Stomach smooth muscle (tissue), 2 donors: Measurements from ENCODE around the gene CDCA7L.
A peak's percentile ranks its signal among the peaks of the same experiment; 100 is the strongest.
"Not testable (repeated sequence)": the region's sequence is repeated elsewhere in the genome, so short reads cannot be mapped to it uniquely, and the experiment has no call there.

ENCODE experiments used
- H3K27ac ChIP-seq: one replicate; pipeline ENCODE4 v1.7.0; 2013; ENCODE audit warnings: mild to moderate bottlenecking, low read length, inconsistent platforms
- H3K27me3 ChIP-seq, 2 donors: one replicate each; pipeline ENCODE4 v1.7.0; 2013; ENCODE audit warnings: low read length in 2 of 2; ENCODE audit not compliant: insufficient read depth in 2 of 2, control insufficient read depth in 1 of 2
- H3K36me3 ChIP-seq, 2 donors: one replicate each; pipeline ENCODE4 v1.7.0; 2013; ENCODE audit warnings: low read length in 2 of 2; ENCODE audit not compliant: control insufficient read depth in 2 of 2, insufficient read depth in 2 of 2
- H3K4me1 ChIP-seq: one replicate; pipeline ENCODE4 v1.7.0; 2013; ENCODE audit warnings: low read length; ENCODE audit not compliant: control insufficient read depth, insufficient read depth
- H3K4me3 ChIP-seq, 2 donors: one replicate each; pipeline ENCODE4 v1.7.0; 2013; ENCODE audit warnings: low read length in 2 of 2
- H3K9ac ChIP-seq, 2 donors: one replicate each; pipeline ENCODE4 v1.7.0; 2013; ENCODE audit warnings: low read length in 2 of 2, mild to moderate bottlenecking in 1 of 2
- H3K9me3 ChIP-seq, 2 donors: one replicate each; pipeline ENCODE4 v1.7.0; 2013; ENCODE audit warnings: low read length in 2 of 2; ENCODE audit not compliant: control insufficient read depth in 2 of 2
- donor health status: healthy.
- donor health status: Pancreatic carcinoma.

CDCA7L gene

DNA sequence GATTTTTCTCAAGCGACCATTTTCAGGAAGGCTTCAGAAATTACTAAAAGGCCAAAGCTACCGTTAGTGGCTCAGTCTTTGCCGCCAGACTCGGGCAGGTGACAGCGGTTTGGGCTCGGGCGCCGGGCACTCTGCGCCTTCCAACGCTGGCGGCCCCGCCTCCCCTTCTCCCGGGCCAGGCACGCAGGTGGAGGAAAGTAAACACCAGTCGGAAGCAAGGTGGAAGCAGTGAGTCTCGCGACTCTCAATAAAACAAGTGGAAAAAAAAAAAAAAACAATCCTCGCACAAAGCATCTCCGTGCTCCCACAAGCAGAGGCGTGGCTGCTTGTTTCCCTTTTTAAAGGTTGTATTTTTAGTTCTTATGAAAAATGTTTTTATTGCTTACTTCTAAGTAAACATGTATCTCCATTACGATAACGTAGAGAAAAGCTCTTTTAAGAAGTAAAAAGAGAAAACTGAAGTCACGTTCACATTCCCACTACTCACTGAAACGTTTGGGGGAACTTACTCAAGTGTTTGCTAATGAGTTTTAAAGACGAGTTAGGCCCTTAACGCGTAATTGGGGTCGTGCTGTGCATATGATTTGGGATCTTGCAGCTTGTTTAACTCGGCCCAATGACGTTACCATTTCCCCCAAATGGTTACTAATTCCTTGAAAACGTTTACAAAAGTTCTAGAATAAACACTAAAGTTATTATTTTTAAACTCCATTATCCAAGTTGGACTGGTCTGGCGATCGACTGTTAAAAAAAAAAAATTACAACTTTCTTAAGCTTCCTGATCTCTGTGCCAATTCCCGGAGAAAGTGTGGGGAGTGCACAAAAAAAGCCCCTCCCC lies 864 bp downstream of the CDCA7L start:
- peaks cover 32% of the 10 kb centered on the region for H3K4me1 ChIP-seq
- peak overlapping the region; percentile 78 for H3K27ac ChIP-seq
- peak overlapping the region; percentile 36 to 66 for H3K9ac ChIP-seq
- H3K36me3 ChIP-seq: no peaks in the 10 kb centered on the region
- peak overlapping the region; percentile 79 to 80 for H3K4me3 ChIP-seq
- no peaks in the 10 kb centered on the region for H3K27me3 ChIP-seq
- H3K9me3 ChIP-seq: no peaks in the 10 kb centered on the region

DNA sequence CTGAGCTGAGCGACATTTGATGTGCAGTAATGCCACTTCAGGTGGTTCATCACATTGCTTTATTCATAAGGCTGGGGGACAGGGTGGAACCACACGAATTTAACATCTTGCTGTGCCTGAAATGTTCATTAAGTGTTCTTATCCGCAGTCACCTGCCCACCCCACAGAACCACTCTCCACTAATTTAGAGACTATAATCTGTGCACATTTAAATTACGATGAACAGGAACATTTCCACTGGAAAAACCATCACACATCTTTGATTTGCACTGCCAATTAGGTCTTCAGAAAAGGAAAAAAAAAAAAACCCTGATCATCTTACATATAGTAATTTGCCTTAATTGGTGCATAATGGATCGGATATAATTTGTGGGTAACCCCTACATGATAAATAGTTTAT lies 2.3 kb downstream of the CDCA7L start:
- Histone ChIP-seq H3K27me3 (no peaks in the 10 kb centered on the region), H3K9ac (peak overlapping the region in 1 of 2 donors; percentile 47), H3K4me1 (peaks cover 32% of the 10 kb centered on the region), H3K4me3 (peak overlapping the region in 1 of 2 donors; percentile 36), H3K27ac (peak overlapping the region; percentile 73), H3K9me3 (no peaks in the 10 kb centered on the region), H3K36me3 (no peaks in the 10 kb centered on the region)

DNA sequence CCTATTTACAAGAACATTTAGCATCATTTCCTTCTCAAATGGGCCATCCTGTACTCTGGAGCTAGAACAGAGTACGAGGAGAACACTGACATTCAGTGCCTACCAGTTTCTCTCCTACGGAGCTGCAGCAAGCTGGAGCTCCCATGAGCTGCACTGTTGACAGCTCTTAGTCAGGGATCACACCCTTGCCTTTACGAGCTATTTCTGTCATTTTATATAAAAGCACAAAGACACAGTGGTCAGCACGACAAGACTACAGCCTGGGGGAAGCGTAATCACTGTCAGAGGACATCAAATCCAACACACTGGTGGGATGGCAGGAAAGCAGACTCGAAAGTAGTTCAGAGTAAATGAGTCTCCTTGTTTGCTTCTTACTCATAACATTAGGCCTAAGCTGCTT lies 2.7 kb downstream of the CDCA7L start:
- Histone ChIP-seq H3K9ac (peak overlapping the region in 1 of 2 donors; percentile 47), H3K4me1 (peaks cover 32% of the 10 kb centered on the region), H3K4me3 (peak overlapping the region in 1 of 2 donors; percentile 36), H3K9me3 (no peaks in the 10 kb centered on the region), H3K27ac (peak overlapping the region; percentile 73), H3K27me3 (no peaks in the 10 kb centered on the region), H3K36me3 (no peaks in the 10 kb centered on the region)

DNA sequence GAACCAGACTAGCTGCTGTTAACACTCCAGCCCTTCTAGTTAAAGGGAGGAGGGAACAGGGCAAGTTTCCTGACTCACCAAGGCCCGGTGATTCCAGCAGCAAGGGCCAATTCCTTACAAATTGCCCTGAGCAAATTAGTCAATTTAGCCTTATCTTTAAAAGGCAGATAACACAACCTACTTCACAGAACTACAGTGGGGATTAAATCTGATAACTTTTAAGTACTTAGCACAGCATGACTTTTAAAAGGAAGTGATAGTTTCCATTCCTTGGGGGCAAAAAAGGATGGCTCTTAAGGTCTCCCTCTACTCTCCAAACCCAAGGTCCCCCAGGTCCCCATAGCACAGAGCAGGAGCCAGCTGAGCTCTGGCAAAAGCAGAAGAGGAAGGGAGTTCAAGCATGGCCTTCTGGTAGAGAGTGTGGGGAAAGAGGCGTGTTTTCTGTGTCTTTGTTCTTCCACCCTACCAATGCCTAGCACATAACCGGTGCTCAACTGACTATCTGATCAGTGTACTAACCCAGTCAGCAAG lies 4.0 kb downstream of the CDCA7L start:
- H3K9ac ChIP-seq: no peak overlapping the region
- peaks cover 32% of the 10 kb centered on the region for H3K4me1 ChIP-seq
- no peaks in the 10 kb centered on the region for H3K36me3 ChIP-seq
- H3K27me3 ChIP-seq: no peaks in the 10 kb centered on the region
- H3K4me3 ChIP-seq: no peak overlapping the region
- H3K27ac ChIP-seq: peak overlapping the region; percentile 73
- H3K9me3 ChIP-seq: no peaks in the 10 kb centered on the region

DNA sequence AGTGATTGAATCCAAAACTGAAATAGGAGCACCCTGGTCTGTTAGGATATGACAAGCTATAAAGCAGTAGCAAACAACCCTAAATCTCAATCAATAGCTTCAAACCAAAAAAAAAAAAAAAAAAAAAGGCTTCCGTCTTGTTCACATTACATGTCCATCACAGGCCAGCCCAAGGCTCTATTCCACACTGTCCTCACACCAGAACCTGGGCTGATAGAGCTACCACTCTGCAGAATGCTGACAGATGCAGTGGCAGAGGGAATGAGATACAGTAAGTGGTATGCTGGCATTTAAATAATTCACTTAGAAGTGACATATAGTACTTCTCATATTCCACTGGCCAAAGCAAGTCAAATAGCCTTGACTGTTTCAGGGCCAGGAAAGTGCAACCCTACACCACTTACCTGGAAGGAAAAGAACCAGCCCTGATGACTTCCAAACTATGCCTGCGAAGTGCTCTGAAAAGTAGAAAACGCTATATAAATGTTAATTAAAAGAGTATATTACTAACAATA lies 5.8 kb downstream of the CDCA7L start:
- Histone ChIP-seq H3K4me1 (peaks cover 23% of the 10 kb centered on the region), H3K9ac (no peak overlapping the region), H3K27ac (no peak overlapping the region), H3K9me3 (no peaks in the 10 kb centered on the region), H3K36me3 (no peaks in the 10 kb centered on the region), H3K27me3 (no peaks in the 10 kb centered on the region), H3K4me3 (no peak overlapping the region)

DNA sequence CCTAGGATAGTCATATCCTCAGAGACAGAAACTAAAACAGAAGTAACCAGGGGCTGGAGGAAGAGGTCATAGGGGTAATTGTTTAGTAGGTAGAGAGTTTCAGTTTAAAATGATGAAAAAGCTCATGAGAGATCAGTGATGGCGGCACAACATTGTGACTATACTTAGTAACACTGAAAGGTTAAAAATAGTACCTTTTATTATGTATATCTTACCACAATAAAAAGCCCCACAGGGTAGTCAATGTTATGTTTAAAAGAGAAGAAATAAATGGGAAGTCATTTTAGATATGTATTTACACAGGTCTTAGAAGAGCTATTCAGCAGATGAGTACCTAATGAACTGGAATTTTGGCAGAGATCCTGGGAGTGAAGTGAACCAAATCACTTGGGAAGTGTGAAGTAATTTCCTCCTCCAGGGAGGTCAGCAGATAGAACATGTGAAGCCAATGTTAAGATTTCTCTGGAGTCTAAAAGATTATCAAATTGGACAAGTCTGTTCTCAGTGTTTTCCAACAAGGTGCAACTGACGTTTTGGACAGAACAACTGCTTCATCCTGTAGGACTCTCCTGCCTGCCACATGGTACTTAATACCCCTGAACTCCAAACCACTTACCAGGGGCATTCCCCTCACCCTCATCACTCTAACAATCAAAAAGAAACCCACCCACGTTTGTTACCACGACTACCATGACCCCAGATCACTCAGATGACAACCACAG lies 6.4 kb downstream of the CDCA7L start:
- H3K9ac ChIP-seq: no peak overlapping the region
- no peaks in the 10 kb centered on the region for H3K9me3 ChIP-seq
- H3K4me3 ChIP-seq: no peak overlapping the region
- H3K4me1 ChIP-seq: peaks cover 22% of the 10 kb centered on the region
- no peak overlapping the region for H3K27ac ChIP-seq
- no peaks in the 10 kb centered on the region for H3K27me3 ChIP-seq
- no peaks in the 10 kb centered on the region for H3K36me3 ChIP-seq

DNA sequence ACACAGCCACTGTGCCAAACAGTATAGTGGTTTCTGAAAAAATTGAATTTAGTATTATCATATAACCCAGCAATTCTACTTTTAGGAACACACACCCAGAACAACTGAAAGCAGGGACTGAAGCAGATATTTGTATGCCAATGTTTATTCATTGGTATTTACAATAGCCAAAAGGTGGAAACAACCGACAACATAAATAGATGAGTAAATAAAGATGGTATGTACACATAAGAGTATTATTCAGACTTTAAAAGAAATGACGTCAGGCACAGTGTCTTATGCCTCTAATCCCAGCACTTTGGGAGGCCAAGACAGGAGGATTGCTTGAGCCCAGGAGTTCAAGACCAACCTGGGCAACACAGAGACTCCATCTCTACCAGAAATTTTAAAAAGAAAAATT lies 7.2 kb downstream of the CDCA7L start:
- Histone ChIP-seq H3K27me3 (no peaks in the 10 kb centered on the region), H3K9ac (no peak overlapping the region), H3K27ac (no peak overlapping the region), H3K4me3 (no peak overlapping the region), H3K36me3 (no peaks in the 10 kb centered on the region), H3K9me3 (no peaks in the 10 kb centered on the region), H3K4me1 (peaks cover 20% of the 10 kb centered on the region)

DNA sequence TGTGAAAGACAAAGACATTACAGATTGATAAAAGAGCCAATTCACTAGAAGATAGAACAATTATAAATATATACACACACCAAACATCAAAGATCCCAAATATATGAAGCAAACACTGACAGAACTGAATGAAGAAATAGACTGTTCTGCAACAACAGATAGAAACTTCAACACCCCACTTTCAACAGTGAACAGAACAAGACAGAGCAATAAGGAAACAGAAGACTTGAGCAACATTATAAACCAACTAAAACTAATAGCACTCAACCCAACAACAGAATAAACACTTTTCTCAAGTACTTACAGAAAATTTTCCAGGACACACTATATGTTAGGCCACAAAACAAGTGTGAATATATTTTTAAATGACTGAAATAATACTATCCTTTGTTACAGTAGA lies 10.9 kb downstream of the CDCA7L start:
- H3K9me3 ChIP-seq: no peaks in the 10 kb centered on the region
- no peak overlapping the region for H3K9ac ChIP-seq
- H3K4me3 ChIP-seq: no peak overlapping the region
- H3K36me3 ChIP-seq: no peaks in the 10 kb centered on the region
- no peak overlapping the region for H3K27ac ChIP-seq
- H3K4me1 ChIP-seq: no peaks in the 10 kb centered on the region
- H3K27me3 ChIP-seq: no peaks in the 10 kb centered on the region

DNA sequence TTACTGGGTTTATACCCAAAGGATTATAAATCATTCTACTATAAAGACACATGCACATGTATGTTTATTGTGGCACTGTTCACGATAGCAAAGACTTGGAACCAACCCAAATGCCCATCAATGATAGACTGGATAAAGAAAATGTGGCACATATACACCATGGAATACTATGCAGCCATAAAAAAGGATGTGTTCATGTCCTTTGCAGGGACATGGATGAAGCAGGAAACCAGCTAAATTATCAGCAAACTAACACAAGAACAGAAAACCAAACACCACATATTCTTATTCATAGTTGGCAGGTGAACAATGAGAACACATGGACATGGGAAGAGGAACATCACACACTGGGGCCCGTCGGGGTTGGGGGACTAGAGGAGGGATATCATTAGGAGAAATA lies 12.4 kb downstream of the CDCA7L start:
- H3K27ac ChIP-seq, H3K9me3 ChIP-seq, H3K27me3 ChIP-seq, H3K4me1 ChIP-seq, H3K36me3 ChIP-seq, H3K4me3 ChIP-seq, H3K9ac ChIP-seq: not testable (repeated sequence)

DNA sequence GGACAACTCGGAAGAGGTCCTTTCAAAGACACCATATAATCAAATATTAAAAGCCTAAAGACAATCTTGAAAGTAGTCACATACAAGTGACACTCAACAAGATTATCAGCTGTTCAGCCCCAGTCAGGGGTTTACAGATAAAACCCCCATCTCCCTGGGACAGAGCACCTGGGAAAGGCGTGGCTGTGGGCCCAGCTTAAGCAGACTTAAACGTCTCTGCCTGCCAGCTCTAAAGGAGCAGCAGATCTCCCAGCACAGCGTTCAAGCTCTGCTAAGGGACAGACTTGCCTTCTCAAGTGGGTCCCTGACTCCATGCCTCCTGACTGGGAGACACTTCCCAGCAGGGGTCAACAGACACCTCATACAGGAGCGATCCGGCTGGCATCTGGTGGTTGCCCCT lies 18.0 kb downstream of the CDCA7L start:
- no peaks in the 10 kb centered on the region for H3K9me3 ChIP-seq
- H3K4me1 ChIP-seq: no peaks in the 10 kb centered on the region
- no peak overlapping the region for H3K4me3 ChIP-seq
- H3K27ac ChIP-seq: no peak overlapping the region
- H3K9ac ChIP-seq: no peak overlapping the region
- H3K36me3 ChIP-seq: peaks cover 0 to 2% of the 10 kb centered on the region in 2 donors
- H3K27me3 ChIP-seq: no peaks in the 10 kb centered on the region
